Endodermal cell (in vitro differentiated cells): ENCODE measurements around the gene MAP2K7. TPM values are rescaled to one million over a fixed set of nuclear protein-coding genes. Genes with fewer than 3 reads are reported as not detected.
"Not testable (repeated sequence)": the region's sequence is repeated elsewhere in the genome, so short reads cannot be mapped to it uniquely, and the experiment has no call there.

Experiments
- DNase-seq: peaks from one replicate; pipeline ENCODE4 v3.0.0-alpha.2; 2017
- H3K27ac ChIP-seq: 2 replicates; pipeline ENCODE4 v1.5.1; 2013; ENCODE audit warnings: mild to moderate bottlenecking, low read depth, low read length, moderate library complexity
- H3K27me3 ChIP-seq: 2 replicates; pipeline ENCODE4 v1.6.1; 2013; ENCODE audit warnings: mild to moderate bottlenecking, low read length, moderate library complexity; ENCODE audit not compliant: insufficient read depth, control insufficient read depth, poor library complexity, severe bottlenecking
- H3K36me3 ChIP-seq: 2 replicates; pipeline ENCODE4 v1.7.0; 2013; ENCODE audit warnings: mild to moderate bottlenecking, low read length, moderate library complexity; ENCODE audit not compliant: control insufficient read depth, insufficient read depth
- H3K4me1 ChIP-seq: one replicate; pipeline ENCODE4 v1.7.0; 2013; ENCODE audit warnings: low read length; ENCODE audit not compliant: control insufficient read depth, insufficient read depth
- H3K4me3 ChIP-seq: 2 replicates; pipeline ENCODE4 v1.5.1; 2013; ENCODE audit warnings: mild to moderate bottlenecking, low read length, moderate library complexity
- H3K9ac ChIP-seq: 2 replicates; pipeline ENCODE4 v1.6.1; 2013; ENCODE audit warnings: mild to moderate bottlenecking, low read length, moderate library complexity; ENCODE audit not compliant: poor library complexity, severe bottlenecking; ENCODE audit errors: extremely low read depth
- H3K9me3 ChIP-seq: 2 replicates; pipeline ENCODE4 v1.6.1; 2013; ENCODE audit warnings: mild to moderate bottlenecking, low read length, moderate library complexity; ENCODE audit not compliant: control insufficient read depth
- H3K27ac Mint-ChIP-seq: 2 replicates; pipeline ENCODE4 v1.8.0; 2020; ENCODE audit warnings: mixed read lengths
- H3K27me3 Mint-ChIP-seq: 2 replicates; pipeline ENCODE4 v1.8.0; 2021; ENCODE audit warnings: mild to moderate bottlenecking, mixed read lengths; ENCODE audit not compliant: insufficient read depth
- H3K36me3 Mint-ChIP-seq: 2 replicates; pipeline ENCODE4 v1.8.0; 2020; ENCODE audit warnings: low read depth, mixed read lengths
- H3K4me1 Mint-ChIP-seq: 2 replicates; pipeline ENCODE4 v1.8.0; 2020; ENCODE audit warnings: mixed read lengths
- H3K4me3 Mint-ChIP-seq: 2 replicates; pipeline ENCODE4 v1.8.0; 2020; ENCODE audit warnings: mild to moderate bottlenecking, moderate library complexity, mixed read lengths
- H3K9me3 Mint-ChIP-seq: 2 replicates; pipeline ENCODE4 v1.8.0; 2020; ENCODE audit warnings: mild to moderate bottlenecking, mixed read lengths
- WGBS, 2 experiments: methylation state at CpG; one replicate each; pipeline versions ENCODE4 v1.1.5 to v1.1.7; 2013; ENCODE audit warnings: missing lambda C conversion rate in 2 of 2, mixed read lengths in 1 of 2; ENCODE audit not compliant: insufficient coverage in 1 of 2, insufficient read length in 1 of 2; 5-methylcytosine and 5-hydroxymethylcytosine counted together
- total RNA-seq, 2 donors: library from RNA; stranded (reverse); fragmentation: NEBNext Ultra II Directional in 1 of 2; extraction: Animal tissue kit (Norgen Biotek cat#: 25700) in 1 of 2; gene quantifications; 2 replicates in 1 of 2; 3 replicates in 1 of 2; pipeline ENCODE4 v1.2.1, GENCODE V29; 2021
- TF ChIP-seq, protein P1 (sequence below): fragments of 200-600 bp; sonication (generic); conservative IDR thresholded peaks from 2 replicates; pipeline ENCODE4 v1.5.0; 2021; ENCODE audit warnings: antibody characterized with exemption, mild to moderate bottlenecking

Gene MAP2K7
- total RNA-seq, 2 donors from 2014 or later = 33.4 to 40.0 TPM

DNA sequence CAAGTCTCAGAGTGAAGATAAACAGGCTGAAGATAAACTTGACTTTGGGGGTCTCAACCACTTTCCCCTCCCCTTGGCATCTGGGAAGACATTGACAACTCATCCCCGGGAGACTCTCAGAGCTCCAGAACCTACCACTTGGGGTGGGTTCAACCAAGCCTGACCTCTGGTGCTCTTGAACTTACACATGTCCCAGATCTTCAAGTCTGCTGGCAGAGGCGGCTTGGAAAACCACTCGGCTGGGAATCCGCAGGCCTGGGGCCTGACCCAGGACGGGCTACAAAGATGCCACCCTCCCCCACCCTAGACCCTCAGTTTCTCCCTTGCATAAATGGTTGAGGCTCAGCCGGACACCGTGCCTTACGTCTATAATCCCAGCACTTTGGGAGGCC lies 14.9 kb upstream of the MAP2K7 start:
- no peaks in the 10 kb centered on the region for H3K36me3 ChIP-seq
- peak overlapping the region; percentile 76 for H3K4me3 ChIP-seq
- no peaks in the 10 kb centered on the region for H3K27me3 ChIP-seq
- H3K27ac ChIP-seq = no peak overlapping the region
- 74 to 85% methylated on average over 5 to 8 of the region's 8 CpGs for WGBS, 2 experiments
- Mint-ChIP-seq H3K4me1 (no peaks in the 10 kb centered on the region), H3K27ac (peak overlapping the region; percentile 55), H3K9me3 (no peaks in the 10 kb centered on the region), H3K27me3 (peaks cover 39% of the 10 kb centered on the region), H3K4me3 (peak overlapping the region; percentile 53), H3K36me3 (no peaks in the 10 kb centered on the region)
- H3K9me3 ChIP-seq = no peaks in the 10 kb centered on the region
- DNase-seq = no peak
- H3K4me1 ChIP-seq = no peaks in the 10 kb centered on the region
- TF ChIP-seq, protein P1, sequence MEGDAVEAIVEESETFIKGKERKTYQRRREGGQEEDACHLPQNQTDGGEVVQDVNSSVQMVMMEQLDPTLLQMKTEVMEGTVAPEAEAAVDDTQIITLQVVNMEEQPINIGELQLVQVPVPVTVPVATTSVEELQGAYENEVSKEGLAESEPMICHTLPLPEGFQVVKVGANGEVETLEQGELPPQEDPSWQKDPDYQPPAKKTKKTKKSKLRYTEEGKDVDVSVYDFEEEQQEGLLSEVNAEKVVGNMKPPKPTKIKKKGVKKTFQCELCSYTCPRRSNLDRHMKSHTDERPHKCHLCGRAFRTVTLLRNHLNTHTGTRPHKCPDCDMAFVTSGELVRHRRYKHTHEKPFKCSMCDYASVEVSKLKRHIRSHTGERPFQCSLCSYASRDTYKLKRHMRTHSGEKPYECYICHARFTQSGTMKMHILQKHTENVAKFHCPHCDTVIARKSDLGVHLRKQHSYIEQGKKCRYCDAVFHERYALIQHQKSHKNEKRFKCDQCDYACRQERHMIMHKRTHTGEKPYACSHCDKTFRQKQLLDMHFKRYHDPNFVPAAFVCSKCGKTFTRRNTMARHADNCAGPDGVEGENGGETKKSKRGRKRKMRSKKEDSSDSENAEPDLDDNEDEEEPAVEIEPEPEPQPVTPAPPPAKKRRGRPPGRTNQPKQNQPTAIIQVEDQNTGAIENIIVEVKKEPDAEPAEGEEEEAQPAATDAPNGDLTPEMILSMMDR = no peak
- no peak overlapping the region for H3K9ac ChIP-seq

DNA sequence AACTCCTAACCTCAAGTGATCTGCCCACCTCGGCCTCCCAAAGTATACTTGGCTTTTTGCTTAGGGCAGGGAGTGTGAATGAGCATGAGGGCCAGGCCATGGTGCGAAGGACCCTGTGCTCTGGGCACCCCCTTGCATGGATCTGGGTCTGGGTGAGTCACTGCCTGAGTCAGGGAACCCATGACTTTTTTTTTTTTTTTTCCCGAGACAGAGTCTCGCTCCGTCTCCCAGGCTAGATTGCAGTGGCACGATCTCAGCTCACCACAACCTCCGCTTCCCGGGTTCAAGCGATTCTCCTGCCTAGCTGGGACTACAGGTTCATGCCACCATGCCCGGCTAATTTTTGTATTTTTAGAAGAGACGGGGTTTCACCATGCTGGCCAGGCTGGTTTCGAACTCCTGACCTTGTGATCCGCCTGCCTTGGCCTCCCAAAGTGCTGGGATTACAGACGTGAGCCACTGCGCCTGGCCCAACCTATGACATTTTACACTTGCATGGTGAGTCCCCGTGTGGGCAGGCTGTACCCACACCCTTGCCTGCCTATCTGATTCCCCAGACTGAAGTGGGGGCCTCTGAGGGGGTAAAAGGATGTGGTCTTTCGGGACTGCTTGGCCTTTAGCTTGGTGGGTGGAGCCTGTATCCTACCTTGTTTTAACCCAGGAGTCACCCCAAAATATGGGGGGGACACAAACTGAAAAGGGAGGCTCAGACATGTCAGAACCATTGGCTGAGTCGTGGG lies 10.1 kb upstream of the MAP2K7 start:
- H3K36me3 ChIP-seq, H3K27ac Mint-ChIP-seq, DNase-seq, H3K36me3 Mint-ChIP-seq, H3K9me3 ChIP-seq, H3K4me1 ChIP-seq, H3K4me1 Mint-ChIP-seq, H3K9ac ChIP-seq, H3K4me3 ChIP-seq, H3K27me3 ChIP-seq, H3K27ac ChIP-seq, H3K9me3 Mint-ChIP-seq, H3K4me3 Mint-ChIP-seq: not testable (repeated sequence)
- H3K27me3 Mint-ChIP-seq = peaks cover 16% of the 10 kb centered on the region
- 92 to 93% methylated on average over 9 to 18 of the region's 18 CpGs for WGBS, 2 experiments

DNA sequence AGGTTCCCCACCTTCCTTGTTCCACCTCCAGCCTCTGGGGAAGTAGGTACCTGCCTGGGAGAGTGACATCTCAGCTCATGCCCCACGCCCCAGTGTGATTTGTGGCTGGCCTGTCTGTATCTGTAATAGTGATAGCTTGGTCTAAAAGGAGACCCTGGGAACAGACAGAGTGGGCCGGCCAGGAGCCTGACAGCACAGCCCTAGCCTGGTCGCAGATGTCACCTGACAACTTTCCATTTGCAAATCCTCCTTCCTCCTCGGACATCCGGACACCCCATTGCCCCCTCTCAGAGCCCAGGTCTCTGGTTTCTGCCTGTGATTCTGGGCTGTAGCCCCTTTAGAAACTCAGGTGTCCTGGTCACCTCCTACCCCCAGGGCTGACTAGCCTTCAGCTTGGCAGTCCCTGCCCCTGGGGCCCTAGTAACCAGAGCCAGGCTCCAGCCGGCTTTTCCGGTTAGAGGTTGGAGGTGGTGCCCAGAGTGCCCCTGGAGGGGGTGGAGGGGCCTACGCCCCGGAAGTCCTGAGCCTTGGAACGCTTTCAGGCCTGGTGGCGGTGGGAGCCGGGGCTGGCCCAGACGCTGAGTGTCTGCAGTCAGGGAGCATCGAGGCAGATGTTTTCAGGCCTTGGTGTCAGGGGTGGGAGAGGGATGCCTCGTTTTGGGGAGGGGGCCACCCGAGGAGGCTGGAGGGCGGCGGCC lies 8.9 kb upstream of the MAP2K7 start:
- Histone ChIP-seq H3K27me3 (no peaks in the 10 kb centered on the region), H3K27ac (no peak overlapping the region), H3K9me3 (no peaks in the 10 kb centered on the region), H3K4me3 (no peak overlapping the region), H3K4me1 (no peaks in the 10 kb centered on the region), H3K36me3 (no peaks in the 10 kb centered on the region), H3K9ac (no peak overlapping the region)
- H3K27me3 Mint-ChIP-seq = peaks cover 7% of the 10 kb centered on the region
- H3K4me1 Mint-ChIP-seq = no peaks in the 10 kb centered on the region
- WGBS, 2 experiments = 79 to 85% methylated on average over 12 to 18 of the region's 18 CpGs
- no peak overlapping the region for H3K4me3 Mint-ChIP-seq
- TF ChIP-seq, protein P1 = peak; percentile 20
- no peak overlapping the region for H3K27ac Mint-ChIP-seq
- DNase-seq = no peak
- peaks cover 9% of the 10 kb centered on the region for H3K36me3 Mint-ChIP-seq
- no peaks in the 10 kb centered on the region for H3K9me3 Mint-ChIP-seq
